Hippocampal formation (tissue), 2 donors: ENCODE data around the gene FLVCR1.
"Not testable (repeated sequence)": the region's sequence is repeated elsewhere in the genome, so short reads cannot be mapped to it uniquely, and the experiment has no call there.

Experiments
- DNase-seq, 2 donors: peaks; one replicate each; lab custom pipeline; 2025; lab: John Stamatoyannopoulos, UW

FLVCR1 gene

GRCh38 chr1:212857992-212858460, at the start of gene FLVCR1:
TSS of gene FLVCR1 (plus strand) at chr1:212858275. CDS start at chr1:212858453, 178 bp downstream.
- peak; percentile 94 to 97 for DNase-seq

GRCh38 chr1:212814537-212815334, 43.3 kb upstream of the FLVCR1 start:
- peak in 1 of 2 donors; percentile 40 for DNase-seq

GRCh38 chr1:212816567-212817278, 41.4 kb upstream of the FLVCR1 start:
- no peak for DNase-seq

- DNase-seq = no peak
Measured at GRCh38 chr1:212819726-212820125, 38.3 kb upstream of the FLVCR1 start.

- DNase-seq = no peak
Measured at GRCh38 chr1:212820969-212821368, 37.1 kb upstream of the FLVCR1 start.

GRCh38 chr1:212822956-212823355, 35.1 kb upstream of the FLVCR1 start:
- DNase-seq = no peak

- no peak for DNase-seq
Measured at GRCh38 chr1:212824201-212824600, 33.9 kb upstream of the FLVCR1 start.

- DNase-seq = no peak
Measured at GRCh38 chr1:212825798-212826452, 32.1 kb upstream of the FLVCR1 start.

- no peak for DNase-seq
Measured at GRCh38 chr1:212827171-212827776, 30.8 kb upstream of the FLVCR1 start.

GRCh38 chr1:212827831-212828278, 30.2 kb upstream of the FLVCR1 start:
- no peak for DNase-seq

GRCh38 chr1:212828395-212828794, 29.7 kb upstream of the FLVCR1 start:
- no peak for DNase-seq

- not testable (repeated sequence) for DNase-seq
Measured at GRCh38 chr1:212833211-212834207, 24.6 kb upstream of the FLVCR1 start.

- DNase-seq = no peak
Measured at GRCh38 chr1:212838145-212838544, 19.9 kb upstream of the FLVCR1 start.

- not testable (repeated sequence) for DNase-seq
Measured at GRCh38 chr1:212844521-212844920, 13.6 kb upstream of the FLVCR1 start.

- DNase-seq = no peak
Measured at GRCh38 chr1:212847549-212847948, 10.5 kb upstream of the FLVCR1 start, which contains the start of gene SPATA45. TSS of gene SPATA45 (minus strand) at chr1:212847649. CDS start at chr1:212836149, 11,500 bp downstream.

GRCh38 chr1:212852105-212852688, 5.9 kb upstream of the FLVCR1 start:
- DNase-seq = no peak

- no peak for DNase-seq
Measured at GRCh38 chr1:212853658-212854057, 4.4 kb upstream of the FLVCR1 start.

- DNase-seq = no peak
Measured at GRCh38 chr1:212856755-212857154, 1.3 kb upstream of the FLVCR1 start.

- DNase-seq = peak in 1 of 2 donors; percentile 34
Measured at GRCh38 chr1:212858461-212859265, 588 bp downstream of the FLVCR1 start.
